GM21529 (cell line): Measurements from ENCODE around the gene KRT38.
"Not testable (repeated sequence)": the region's sequence is repeated elsewhere in the genome, so short reads cannot be mapped to it uniquely, and the experiment has no call there.

Experiments used
- ATAC-seq: cut with Tn5 transposase; IDR thresholded peaks from one replicate; pipeline ENCODE4 v1.9.1; 2021; ENCODE audit not compliant: unreplicated experiment

The KRT38 gene

GRCh38 chr17:41396996-41397660, 43.7 kb downstream of the KRT38 start, which contains the start of gene KRT31:
KRT31 (minus strand) TSS chr17:41397608; CDS start chr17:41397539, 69 bp downstream.
- no peak for ATAC-seq

GRCh38 chr17:41396340-41396739, 44.4 kb downstream of the KRT38 start:
- ATAC-seq: no peak

- ATAC-seq: no peak
Measured at GRCh38 chr17:41395611-41396010, 45.2 kb downstream of the KRT38 start.

GRCh38 chr17:41395044-41395443, 45.7 kb downstream of the KRT38 start:
- not testable (repeated sequence) for ATAC-seq

- no peak for ATAC-seq
Measured at GRCh38 chr17:41394254-41394996, 46.4 kb downstream of the KRT38 start.

- ATAC-seq: no peak
Measured at GRCh38 chr17:41393826-41394225, 47.0 kb downstream of the KRT38 start.

- ATAC-seq: no peak
Measured at GRCh38 chr17:41393294-41393693, 47.5 kb downstream of the KRT38 start.

GRCh38 chr17:41392278-41392677, 48.5 kb downstream of the KRT38 start:
- ATAC-seq: no peak

GRCh38 chr17:41391535-41391934, 49.2 kb downstream of the KRT38 start:
- ATAC-seq: no peak

- ATAC-seq: no peak
Measured at GRCh38 chr17:41390411-41390938, 50.3 kb downstream of the KRT38 start.

GRCh38 chr17:41387670-41388069, 53.1 kb downstream of the KRT38 start:
- ATAC-seq: no peak

GRCh38 chr17:41386227-41386626, 54.6 kb downstream of the KRT38 start:
- ATAC-seq: no peak
